GM19035 (cell line): ENCODE results near the gene USP38.
"Not testable (repeated sequence)": the region's sequence is repeated elsewhere in the genome, so short reads cannot be mapped to it uniquely, and the experiment has no call there.

Experiments
- ATAC-seq: cut with Tn5 transposase; IDR thresholded peaks from one replicate; pipeline ENCODE4 v1.9.1; 2021; ENCODE audit not compliant: unreplicated experiment

Gene USP38

GRCh38 chr4:143257356-143257755, 72.6 kb downstream of the USP38 start:
- ATAC-seq, result no peak

GRCh38 chr4:143260750-143261149, 76.0 kb downstream of the USP38 start:
- ATAC-seq, result no peak

- ATAC-seq, result no peak
Observed at GRCh38 chr4:143262838-143263237, 78.1 kb downstream of the USP38 start.

GRCh38 chr4:143267690-143268089, 83.0 kb downstream of the USP38 start:
- not testable (repeated sequence) for ATAC-seq

- ATAC-seq, result no peak
Observed at GRCh38 chr4:143270256-143270838, 85.6 kb downstream of the USP38 start.
